B cell (primary cell): ENCODE data around the gene APH1A.

ENCODE experiments used
- CTCF ChIP-seq: fragments of 200-600 bp; IDR thresholded peaks from one replicate; pipeline ENCODE4 v1.8.0; 2022; ENCODE audit warnings: antibody characterized with exemption, mild to moderate bottlenecking
- EZH2 ChIP-seq: IDR thresholded peaks from 2 replicates; pipeline ENCODE4 v1.6.1; 2012; ENCODE audit warnings: borderline replicate concordance, low read depth, mild to moderate bottlenecking, moderate library complexity, low read length; ENCODE audit not compliant: insufficient read depth, poor library complexity, severe bottlenecking

- TF ChIP-seq CTCF (no peak), EZH2 (no peak)
Observed at GRCh38 chr1:150273311-150273710, 4.5 kb upstream of the APH1A start.
